ENCODE data around the gene PEX3. TPM values are rescaled to one million over a fixed set of nuclear protein-coding genes. Genes with fewer than 3 reads are reported as not detected.

Gene PEX3
- polyA plus RNA-seq, 3 donors = 3.2 to 6.9 (median 5.2) TPM

DNA sequence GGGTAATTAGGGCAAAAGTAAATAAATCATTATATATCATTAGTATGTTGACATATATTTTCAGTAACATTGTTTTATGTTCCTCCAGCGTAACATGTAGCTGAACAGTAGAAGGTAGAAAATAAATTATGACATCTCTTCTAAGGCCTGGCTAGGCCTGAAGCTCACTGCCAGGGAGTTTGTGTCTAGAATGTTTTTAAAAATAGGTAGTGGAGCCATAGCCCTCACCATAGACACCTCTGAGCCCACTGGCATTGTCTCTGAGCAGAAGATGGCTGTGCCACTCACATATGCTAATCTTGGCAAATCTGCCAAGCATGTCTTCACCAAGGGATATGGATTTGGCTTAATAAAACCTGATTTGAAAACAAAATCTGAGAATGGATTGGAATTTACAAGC, 39.6 kb downstream of the PEX3 start:
- peaks cover 3% of the 10 kb centered on the region for H3K4me1 Mint-ChIP-seq
- H3K4me3 Mint-ChIP-seq = no peak overlapping the region
- no peak overlapping the region for H3K4me3 ChIP-seq (replicated peaks in 1 of 3; ENCODE audit: low read depth in 2 of 3, low read length in 3 of 3)
- no peak overlapping the region for H3K27ac Mint-ChIP-seq
- peaks cover 20 to 31% of the 10 kb centered on the region in 2 donors for H3K36me3 ChIP-seq (replicated peaks in 1 of 2; ENCODE audit: control insufficient read depth in 1 of 2, insufficient read depth in 2 of 2, low read length in 2 of 2)
- no peaks in the 10 kb centered on the region for H3K9me3 ChIP-seq (replicated peaks in 1 of 2; ENCODE audit: control insufficient read depth in 1 of 2, insufficient read depth in 1 of 2, low read length in 2 of 2)
- no peak overlapping the region for H3K4me2 ChIP-seq (replicated peaks; ENCODE audit: extremely low read depth, low read length, poor library complexity, severe bottlenecking)
- H3K9me3 Mint-ChIP-seq = no peaks in the 10 kb centered on the region
- peaks cover 26 to 27% of the 10 kb centered on the region in 2 donors for H3K36me3 Mint-ChIP-seq
- no peak overlapping the region for H2AFZ ChIP-seq (ENCODE audit: insufficient read depth, low read depth, low read length, poor library complexity, severe bottlenecking)
- no peaks in the 10 kb centered on the region for H3K79me2 ChIP-seq (ENCODE audit: insufficient read depth, low read length)
- DNase-seq = no peak
- H3K27me3 ChIP-seq (ENCODE audit: control insufficient read depth in 2 of 2, insufficient read depth in 2 of 2, low read length in 2 of 2) = no peaks in the 10 kb centered on the region
- H3K27ac ChIP-seq (ENCODE audit: low read depth in 1 of 2, low read length in 2 of 2) = no peak overlapping the region
- H3K4me1 ChIP-seq (ENCODE audit: control insufficient read depth in 1 of 2, insufficient read depth in 2 of 2, low read length in 2 of 2) = no peaks in the 10 kb centered on the region
- H4K20me1 ChIP-seq (ENCODE audit: insufficient read depth, low read length) = no peaks in the 10 kb centered on the region
- intact Hi-C loops (cut with micrococcal nuclease) = no loop called here
- TF ChIP-seq, protein P1, sequence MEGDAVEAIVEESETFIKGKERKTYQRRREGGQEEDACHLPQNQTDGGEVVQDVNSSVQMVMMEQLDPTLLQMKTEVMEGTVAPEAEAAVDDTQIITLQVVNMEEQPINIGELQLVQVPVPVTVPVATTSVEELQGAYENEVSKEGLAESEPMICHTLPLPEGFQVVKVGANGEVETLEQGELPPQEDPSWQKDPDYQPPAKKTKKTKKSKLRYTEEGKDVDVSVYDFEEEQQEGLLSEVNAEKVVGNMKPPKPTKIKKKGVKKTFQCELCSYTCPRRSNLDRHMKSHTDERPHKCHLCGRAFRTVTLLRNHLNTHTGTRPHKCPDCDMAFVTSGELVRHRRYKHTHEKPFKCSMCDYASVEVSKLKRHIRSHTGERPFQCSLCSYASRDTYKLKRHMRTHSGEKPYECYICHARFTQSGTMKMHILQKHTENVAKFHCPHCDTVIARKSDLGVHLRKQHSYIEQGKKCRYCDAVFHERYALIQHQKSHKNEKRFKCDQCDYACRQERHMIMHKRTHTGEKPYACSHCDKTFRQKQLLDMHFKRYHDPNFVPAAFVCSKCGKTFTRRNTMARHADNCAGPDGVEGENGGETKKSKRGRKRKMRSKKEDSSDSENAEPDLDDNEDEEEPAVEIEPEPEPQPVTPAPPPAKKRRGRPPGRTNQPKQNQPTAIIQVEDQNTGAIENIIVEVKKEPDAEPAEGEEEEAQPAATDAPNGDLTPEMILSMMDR (IDR thresholded peaks at IDR 0.05) = no peak
- no peaks in the 10 kb centered on the region for H3K27me3 Mint-ChIP-seq (ENCODE audit: low read depth in 3 of 3)
- no CpG with 5 or more reads among the region's 1 CpG for WGBS (ENCODE audit: insufficient coverage)
- no peak overlapping the region for H3K9ac ChIP-seq (ENCODE audit: insufficient read depth, low read length, poor library complexity, severe bottlenecking)

DNA sequence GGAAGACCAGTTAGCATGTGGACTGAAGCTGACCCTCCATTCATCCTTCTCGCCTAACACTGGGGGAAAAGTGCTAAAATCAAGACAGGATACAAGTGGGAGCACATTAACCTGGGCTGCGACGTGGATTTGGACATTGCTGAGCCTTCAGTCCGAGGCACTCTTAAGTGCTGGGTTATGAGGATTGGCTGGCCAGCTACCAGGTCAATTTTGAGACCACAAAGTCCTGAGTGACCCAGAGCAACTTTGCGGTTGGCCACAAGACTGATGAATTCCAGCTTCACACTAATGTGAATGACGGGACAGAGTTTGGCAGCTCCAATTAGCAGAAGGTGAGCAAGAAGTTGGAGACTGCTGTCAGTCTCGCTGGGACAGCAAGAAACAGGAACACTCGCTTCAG, 40.2 kb downstream of the PEX3 start:
- WGBS (ENCODE audit: insufficient coverage) = 94% methylated on average over 7 of the region's 8 CpGs

More for the DNA sequence above, 40.2 kb downstream of the PEX3 start:
- TF ChIP-seq, protein P1 (IDR thresholded peaks at IDR 0.05) = no peak
- no peak overlapping the region for H3K27ac ChIP-seq (ENCODE audit: low read depth in 1 of 2, low read length in 2 of 2)
- H4K20me1 ChIP-seq (ENCODE audit: insufficient read depth, low read length) = no peaks in the 10 kb centered on the region
- H3K9ac ChIP-seq (ENCODE audit: insufficient read depth, low read length, poor library complexity, severe bottlenecking) = no peak overlapping the region
- H3K4me1 Mint-ChIP-seq = peaks cover 3% of the 10 kb centered on the region
- intact Hi-C loops (cut with micrococcal nuclease) = no loop called here
- H3K79me2 ChIP-seq (ENCODE audit: insufficient read depth, low read length) = no peaks in the 10 kb centered on the region
- DNase-seq = no peak
- no peak overlapping the region for H2AFZ ChIP-seq (ENCODE audit: insufficient read depth, low read depth, low read length, poor library complexity, severe bottlenecking)
- H3K27me3 ChIP-seq (ENCODE audit: control insufficient read depth in 2 of 2, insufficient read depth in 2 of 2, low read length in 2 of 2) = no peaks in the 10 kb centered on the region
- no peaks in the 10 kb centered on the region for H3K4me1 ChIP-seq (ENCODE audit: control insufficient read depth in 1 of 2, insufficient read depth in 2 of 2, low read length in 2 of 2)
- H3K9me3 Mint-ChIP-seq = no peaks in the 10 kb centered on the region
- H3K4me3 ChIP-seq (replicated peaks in 1 of 3; ENCODE audit: low read depth in 2 of 3, low read length in 3 of 3) = no peak overlapping the region
- no peaks in the 10 kb centered on the region for H3K27me3 Mint-ChIP-seq (ENCODE audit: low read depth in 3 of 3)
- peaks cover 25 to 36% of the 10 kb centered on the region in 2 donors for H3K36me3 ChIP-seq (replicated peaks in 1 of 2; ENCODE audit: control insufficient read depth in 1 of 2, insufficient read depth in 2 of 2, low read length in 2 of 2)
- no peak overlapping the region for H3K4me2 ChIP-seq (replicated peaks; ENCODE audit: extremely low read depth, low read length, poor library complexity, severe bottlenecking)
- no peaks in the 10 kb centered on the region for H3K9me3 ChIP-seq (replicated peaks in 1 of 2; ENCODE audit: control insufficient read depth in 1 of 2, insufficient read depth in 1 of 2, low read length in 2 of 2)
- no peak overlapping the region for H3K4me3 Mint-ChIP-seq
- H3K36me3 Mint-ChIP-seq = peaks cover 31 to 32% of the 10 kb centered on the region in 2 donors
- no peak overlapping the region for H3K27ac Mint-ChIP-seq

Measured in CD14-positive monocyte (primary cell).